22Rv1 (cell line): Measurements from ENCODE around the gene MCAT.

Experiments
- ZFX ChIP-seq: fragments of 450-650 bp; IDR thresholded peaks from 2 replicates; pipeline ENCODE4 v1.6.1; 2017; ENCODE audit warnings: antibody characterized with exemption, borderline replicate concordance
- TF ChIP-seq, protein P1 (sequence below): fragments of 450-650 bp; IDR thresholded peaks from 2 replicates; pipeline ENCODE4 v1.5.1; 2017; ENCODE audit warnings: mild to moderate bottlenecking

DNA sequence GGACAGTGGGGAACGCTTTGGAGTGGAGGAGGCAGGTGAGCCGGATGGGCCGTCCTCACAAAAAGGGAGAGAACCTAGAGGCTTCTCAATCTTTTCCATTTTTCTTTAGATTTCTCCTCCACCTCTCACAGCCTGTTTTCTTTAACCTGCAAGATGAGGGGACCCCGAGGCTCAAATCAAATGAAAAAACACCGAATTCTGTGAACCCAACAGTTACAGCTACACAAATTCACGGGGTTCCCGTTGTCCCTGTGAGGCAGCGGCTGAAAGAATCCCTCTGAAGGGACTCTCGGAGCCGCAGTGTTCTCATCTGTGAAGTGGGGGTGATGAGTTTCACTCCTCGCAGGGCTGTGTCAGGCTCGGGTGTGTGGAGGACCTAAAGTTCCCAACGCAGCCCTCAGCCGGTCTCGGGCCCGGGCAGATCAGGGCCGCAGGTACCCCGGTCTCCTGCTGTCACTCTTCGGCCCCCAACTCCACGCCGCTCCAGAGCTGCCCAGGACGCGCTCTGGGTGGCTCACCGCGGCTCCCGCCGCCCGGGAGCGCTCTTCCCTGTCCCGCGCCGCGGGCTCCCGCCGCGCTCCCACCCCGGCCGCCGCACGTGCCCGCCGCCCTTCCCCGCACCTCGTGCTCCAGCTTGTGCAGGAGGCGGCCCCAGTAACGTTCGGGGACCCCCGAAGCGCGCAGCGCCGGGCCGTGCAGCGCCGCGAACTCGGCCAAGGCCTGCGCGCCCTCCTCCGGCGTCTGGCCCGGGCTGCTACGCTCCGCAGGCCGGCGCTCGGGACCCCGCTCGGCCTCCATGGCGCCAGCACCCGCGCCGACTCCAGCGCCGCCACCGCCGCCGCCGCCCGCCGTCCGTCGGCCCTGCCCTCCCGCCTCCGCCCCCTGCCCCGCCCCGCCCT is 43.3 kb upstream of the MCAT start, which contains the start of gene TTLL12:
- TF ChIP-seq, protein P1, sequence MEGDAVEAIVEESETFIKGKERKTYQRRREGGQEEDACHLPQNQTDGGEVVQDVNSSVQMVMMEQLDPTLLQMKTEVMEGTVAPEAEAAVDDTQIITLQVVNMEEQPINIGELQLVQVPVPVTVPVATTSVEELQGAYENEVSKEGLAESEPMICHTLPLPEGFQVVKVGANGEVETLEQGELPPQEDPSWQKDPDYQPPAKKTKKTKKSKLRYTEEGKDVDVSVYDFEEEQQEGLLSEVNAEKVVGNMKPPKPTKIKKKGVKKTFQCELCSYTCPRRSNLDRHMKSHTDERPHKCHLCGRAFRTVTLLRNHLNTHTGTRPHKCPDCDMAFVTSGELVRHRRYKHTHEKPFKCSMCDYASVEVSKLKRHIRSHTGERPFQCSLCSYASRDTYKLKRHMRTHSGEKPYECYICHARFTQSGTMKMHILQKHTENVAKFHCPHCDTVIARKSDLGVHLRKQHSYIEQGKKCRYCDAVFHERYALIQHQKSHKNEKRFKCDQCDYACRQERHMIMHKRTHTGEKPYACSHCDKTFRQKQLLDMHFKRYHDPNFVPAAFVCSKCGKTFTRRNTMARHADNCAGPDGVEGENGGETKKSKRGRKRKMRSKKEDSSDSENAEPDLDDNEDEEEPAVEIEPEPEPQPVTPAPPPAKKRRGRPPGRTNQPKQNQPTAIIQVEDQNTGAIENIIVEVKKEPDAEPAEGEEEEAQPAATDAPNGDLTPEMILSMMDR = no peak
- no peak for TF ChIP-seq ZFX
